PC-3 (cell line): Measurements from ENCODE around the gene USH2A. TPM values are rescaled to one million over a fixed set of nuclear protein-coding genes. Genes with fewer than 3 reads are reported as not detected.
"Not testable (repeated sequence)": the region's sequence is repeated elsewhere in the genome, so short reads cannot be mapped to it uniquely, and the experiment has no call there.

ENCODE experiments used
- ATAC-seq: fragments of 200-7000 bp; cut with Tn5 transposase; 2 replicates; pipeline ENCODE4 v1.9.1; 2020; ENCODE audit warnings: mild to moderate bottlenecking, moderate library complexity
- BruUV-seq: library from RNA; stranded (reverse); fragments of 400-500 nt; replicated peaks from 2 replicates; lab custom pipeline; 2021; lab: Mats Ljungman, UMichigan
- CTCF ChIA-PET: fragments of 300-600 bp; sonication (Branson Sonifier 250); formaldehyde crosslinking; loops from one replicate; lab custom pipeline; 2022; ENCODE audit warnings: antibody characterized with exemption; lab: Charles Lee
- POLR2A ChIA-PET: fragments of 300-600 bp; sonication (Branson Sonifier 250); formaldehyde crosslinking; loops from one replicate; lab custom pipeline; 2022; ENCODE audit warnings: antibody characterized with exemption; ENCODE audit not compliant: unreplicated experiment; lab: Charles Lee
- DNase-seq: peaks from one replicate; pipeline ENCODE4 v3.0.0-alpha.2; 2015
- H2AFZ ChIP-seq: fragments of 300-600 bp; sonication (generic); 2 replicates; pipeline ENCODE4 v1.6.0; 2016; ENCODE audit warnings: antibody characterized with exemption, low read length
- H3F3A ChIP-seq: fragments of 300-600 bp; sonication (generic); one replicate; pipeline ENCODE4 v1.6.0; 2017; ENCODE audit warnings: antibody characterized with exemption, low read length, control low read depth, mild to moderate bottlenecking; ENCODE audit not compliant: unreplicated experiment
- H3K27ac ChIP-seq: fragments of 300-600 bp; sonication (generic); 2 replicates; pipeline ENCODE4 v1.5.1; 2016; ENCODE audit warnings: mild to moderate bottlenecking, low read length
- H3K27me3 ChIP-seq: fragments of 300-600 bp; sonication (generic); 2 replicates; pipeline ENCODE4 v1.6.1; 2016; ENCODE audit warnings: low read length, mixed read lengths
- H3K36me3 ChIP-seq: fragments of 300-600 bp; sonication (generic); 2 replicates; pipeline ENCODE4 v1.6.1; 2016; ENCODE audit warnings: low read depth, mixed run types, low read length, mixed read lengths
- H3K4me1 ChIP-seq: fragments of 300-600 bp; sonication (generic); 2 replicates; pipeline ENCODE4 v1.5.1; 2016; ENCODE audit warnings: low read length; ENCODE audit not compliant: insufficient read depth
- H3K4me2 ChIP-seq: fragments of 300-600 bp; sonication (generic); 2 replicates; pipeline ENCODE4 v1.6.0; 2016; ENCODE audit warnings: low read length
- H3K4me3 ChIP-seq: fragments of 300-600 bp; sonication (generic); 2 replicates; pipeline ENCODE4 v1.5.1; 2016; ENCODE audit warnings: mild to moderate bottlenecking, low read length, mixed read lengths
- H3K79me2 ChIP-seq: fragments of 300-600 bp; sonication (generic); 2 replicates; pipeline ENCODE4 v1.6.1; 2017; ENCODE audit warnings: low read length, mixed read lengths
- H3K9ac ChIP-seq: fragments of 300-600 bp; sonication (generic); 2 replicates; pipeline ENCODE4 v1.6.0; 2016; ENCODE audit warnings: mild to moderate bottlenecking, low read length
- H3K9me2 ChIP-seq: fragments of 300-600 bp; sonication (generic); replicated peaks from 2 replicates; pipeline ENCODE4 v1.6.1; 2016; ENCODE audit warnings: mixed run types, low read length, mixed read lengths
- H3K9me3 ChIP-seq: fragments of 300-600 bp; sonication (generic); 2 replicates; pipeline ENCODE4 v1.6.1; 2016; ENCODE audit warnings: low read length, mixed read lengths
- H4K20me1 ChIP-seq: fragments of 300-600 bp; sonication (generic); 2 replicates; pipeline ENCODE4 v1.6.1; 2016; ENCODE audit warnings: low read length, mixed read lengths
- CTCF ChIP-seq: fragments of 300-600 bp; sonication (generic); conservative IDR thresholded peaks from 2 replicates; pipeline ENCODE4 v1.5.1; 2017; ENCODE audit warnings: antibody characterized with exemption, low read depth, mild to moderate bottlenecking, low read length
- EZH2 ChIP-seq: fragments of 300-600 bp; sonication (generic); IDR thresholded peaks from one replicate; pipeline ENCODE4 v1.6.1; 2017; ENCODE audit warnings: antibody characterized with exemption, mild to moderate bottlenecking, low read length; ENCODE audit not compliant: unreplicated experiment
- EZH2phosphoT487 ChIP-seq: fragments of 300-600 bp; sonication (generic); IDR thresholded peaks from 2 replicates; pipeline ENCODE4 v1.6.1; 2018; ENCODE audit warnings: mild to moderate bottlenecking, antibody characterized with exemption, low read length, borderline replicate concordance
- intact Hi-C: fragments of 100-400 bp; cut with micrococcal nuclease; formaldehyde crosslinking; loops from 2 replicates; pipeline ENCODE4 v1.9.0; 2023
- total RNA-seq: library from RNA; depleted of rRNA; stranded (reverse); fragments of >200 nt; gene quantifications from 2 replicates; pipeline ENCODE4 v1.2.3, GENCODE V29; 2014

The USH2A gene
- total RNA-seq, 1 experiment from 2014 or later, result not detected

GRCh38 chr1:216020743-216021345 is 402.4 kb downstream of the USH2A start:
- H3K4me3 ChIP-seq, result no peak overlapping the region
- H3K27ac ChIP-seq, result no peak overlapping the region
- ChIA-PET POLR2A (no interaction called here), CTCF (no interaction called here)
- DNase-seq (no peak), ATAC-seq (no peak)
- no peaks in the 10 kb centered on the region for H3K9me3 ChIP-seq
- no peaks in the 10 kb centered on the region for H3F3A ChIP-seq
- no TSS peak for BruUV-seq
- H3K79me2 ChIP-seq, result no peaks in the 10 kb centered on the region
- peaks cover 19% of the 10 kb centered on the region; the same call in 1 of the 2 replicates for H3K27me3 ChIP-seq
- no peaks in the 10 kb centered on the region for H4K20me1 ChIP-seq
- no peaks in the 10 kb centered on the region for H3K36me3 ChIP-seq
- no peak overlapping the region for H3K4me2 ChIP-seq
- no peak overlapping the region for H2AFZ ChIP-seq
- intact Hi-C loops, result no loop called here
- no peaks in the 10 kb centered on the region; the same call in 1 of the 2 replicates for H3K9me2 ChIP-seq
- TF ChIP-seq EZH2phosphoT487, result no peak
- H3K9ac ChIP-seq, result no peak overlapping the region
- H3K4me1 ChIP-seq, result no peaks in the 10 kb centered on the region

- no peaks in the 10 kb centered on the region for H4K20me1 ChIP-seq
- CTCF ChIA-PET, result no interaction called here
Measured at GRCh38 chr1:216015116-216015515, 408.1 kb downstream of the USH2A start.

GRCh38 chr1:216014086-216014485 is 409.2 kb downstream of the USH2A start:
- Histone ChIP-seq H3K79me2 (no peaks in the 10 kb centered on the region), H3K4me3 (no peak overlapping the region), H3F3A (no peaks in the 10 kb centered on the region), H3K4me1 (no peaks in the 10 kb centered on the region), H3K9me3 (no peaks in the 10 kb centered on the region), H3K9me2 (no peaks in the 10 kb centered on the region), H3K36me3 (no peaks in the 10 kb centered on the region), H3K9ac (no peak overlapping the region), H2AFZ (no peak overlapping the region), H3K27me3 (peaks cover 30% of the 10 kb centered on the region), H4K20me1 (no peaks in the 10 kb centered on the region), H3K4me2 (no peak overlapping the region), H3K27ac (no peak overlapping the region)
- TF ChIP-seq CTCF (no peak), EZH2 (no peak), EZH2phosphoT487 (no peak)
- DNase-seq (no peak), ATAC-seq (no peak)
- CTCF ChIA-PET, result no interaction called here
- no TSS peak for BruUV-seq
- intact Hi-C loops, result no loop called here
- POLR2A ChIA-PET, result no interaction called here

More at GRCh38 chr1:216015116-216015515, 408.1 kb downstream of the USH2A start:
- H3F3A ChIP-seq, result no peaks in the 10 kb centered on the region
- peaks cover 23% of the 10 kb centered on the region; the same call in 1 of the 2 replicates for H3K27me3 ChIP-seq
- no peak overlapping the region for H2AFZ ChIP-seq
- no peaks in the 10 kb centered on the region for H3K9me3 ChIP-seq
- H3K9ac ChIP-seq, result no peak overlapping the region
- H3K9me2 ChIP-seq, result no peaks in the 10 kb centered on the region
- intact Hi-C loops, result no loop called here
- H3K36me3 ChIP-seq, result no peaks in the 10 kb centered on the region
- TF ChIP-seq EZH2phosphoT487, result no peak
- TF ChIP-seq CTCF, result no peak
- TF ChIP-seq EZH2, result no peak
- H3K79me2 ChIP-seq, result no peaks in the 10 kb centered on the region
- H3K4me1 ChIP-seq, result no peaks in the 10 kb centered on the region
- no peak overlapping the region for H3K27ac ChIP-seq
- DNase-seq, result no peak
- no peak for ATAC-seq
- H3K4me3 ChIP-seq, result no peak overlapping the region
- POLR2A ChIA-PET, result no interaction called here
- no TSS peak for BruUV-seq
- no peak overlapping the region for H3K4me2 ChIP-seq

DNA sequence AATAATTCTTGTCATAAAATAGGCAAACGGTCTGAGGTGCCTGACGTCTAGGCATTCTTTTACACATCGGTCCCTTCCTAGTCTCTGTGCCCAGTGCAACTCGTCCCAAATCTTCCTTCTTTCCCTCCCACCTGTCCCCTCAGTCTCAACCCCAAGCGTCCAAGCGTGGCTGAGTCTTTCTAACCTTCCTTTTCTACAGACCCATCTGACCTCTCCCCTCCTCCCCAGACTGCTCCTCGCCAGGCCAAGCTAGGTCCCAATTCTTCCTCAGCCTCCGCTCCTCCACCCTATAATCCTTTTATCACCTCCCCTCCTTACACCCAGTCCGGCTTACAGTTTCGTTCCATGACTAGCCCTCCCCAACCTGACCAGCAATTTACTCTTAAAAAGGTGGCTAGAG is 413.8 kb downstream of the USH2A start:
- DNase-seq, CTCF ChIA-PET, ATAC-seq, intact Hi-C loops, H3K36me3 ChIP-seq, H3F3A ChIP-seq, H3K9ac ChIP-seq, H2AFZ ChIP-seq, H3K27ac ChIP-seq, H3K9me3 ChIP-seq, H3K4me1 ChIP-seq, BruUV-seq, POLR2A ChIA-PET, H3K4me3 ChIP-seq, H3K4me2 ChIP-seq, H3K9me2 ChIP-seq, H3K79me2 ChIP-seq, H4K20me1 ChIP-seq: not testable (repeated sequence)
- H3K27me3 ChIP-seq, result peaks cover 32% of the 10 kb centered on the region
